ENCODE data around the gene SERGEF.

- TF ChIP-seq POLR2A (IDR thresholded peaks at IDR 0.05) (no peak), CTCF (IDR thresholded peaks at IDR 0.05) (no peak)
These were observed 153.3 kb downstream of the SERGEF start for GRCh38 chr11:17859552-17859951.
